Coronary artery (tissue), 2 donors: ENCODE results near the gene TMEM176A.
"Not testable (repeated sequence)": the region's sequence is repeated elsewhere in the genome, so short reads cannot be mapped to it uniquely, and the experiment has no call there.

Experiments used
- DNase-seq: peaks from one replicate; pipeline ENCODE4 v3.0.0-alpha.2; 2017; ENCODE audit warnings: low spot score
- H3K27ac ChIP-seq, 2 donors: fragments of 200-600 bp; sonication (generic); one replicate each; pipeline ENCODE4 v1.5.1; 2016 to 2019
- H3K4me3 ChIP-seq: fragments of 200-600 bp; sonication (generic); 2 replicates; pipeline ENCODE4 v1.5.1; 2016; ENCODE audit warnings: mild to moderate bottlenecking, moderate library complexity
- CTCF ChIP-seq: fragments of 200-600 bp; sonication (generic); IDR thresholded peaks from one replicate; pipeline ENCODE4 v1.5.1; 2019; ENCODE audit warnings: antibody characterized with exemption

TMEM176A gene

GRCh38 chr7:150804802-150805201 is 4.2 kb downstream of the TMEM176A start:
- no peak for DNase-seq
- no peak for TF ChIP-seq CTCF
- H3K4me3 ChIP-seq, result no peak overlapping the region
- no peak overlapping the region for H3K27ac ChIP-seq

- no peak overlapping the region for H3K4me3 ChIP-seq
- no peak for DNase-seq
- TF ChIP-seq CTCF, result no peak
- H3K27ac ChIP-seq, result no peak overlapping the region
These were observed 5.3 kb downstream of the TMEM176A start for GRCh38 chr7:150805864-150806263.

GRCh38 chr7:150806454-150806853 is 5.9 kb downstream of the TMEM176A start:
- Histone ChIP-seq H3K4me3 (no peak overlapping the region), H3K27ac (no peak overlapping the region)
- no peak for TF ChIP-seq CTCF
- no peak for DNase-seq

GRCh38 chr7:150806863-150807262 is 6.3 kb downstream of the TMEM176A start:
- no peak overlapping the region for H3K27ac ChIP-seq
- DNase-seq, result no peak
- no peak for TF ChIP-seq CTCF

GRCh38 chr7:150807616-150808438 is 7.3 kb downstream of the TMEM176A start:
- H3K27ac ChIP-seq, H3K4me3 ChIP-seq, DNase-seq: not testable (repeated sequence)

More at GRCh38 chr7:150806863-150807262, 6.3 kb downstream of the TMEM176A start:
- no peak overlapping the region for H3K4me3 ChIP-seq

- H3K27ac ChIP-seq, result no peak overlapping the region
- TF ChIP-seq CTCF, result no peak
- no peak for DNase-seq
These were observed 13.9 kb downstream of the TMEM176A start for GRCh38 chr7:150814328-150815001.

GRCh38 chr7:150818971-150819370 is 18.4 kb downstream of the TMEM176A start:
- TF ChIP-seq CTCF, result no peak

More at GRCh38 chr7:150814328-150815001, 13.9 kb downstream of the TMEM176A start:
- H3K4me3 ChIP-seq, result no peak overlapping the region

More at GRCh38 chr7:150818971-150819370, 18.4 kb downstream of the TMEM176A start:
- DNase-seq, result no peak
- no peak overlapping the region for H3K4me3 ChIP-seq
- H3K27ac ChIP-seq, result no peak overlapping the region
